HepG2 (cell line): ENCODE results near the gene MORN5. TPM values are rescaled to one million over a fixed set of nuclear protein-coding genes. Genes with fewer than 3 reads are reported as not detected.
A peak's percentile ranks its signal among the peaks of the same experiment; 100 is the strongest.

Experiments
- ATF4 ChIP-seq, 2 experiments: fragments of 450-650 bp in 1 of 2; sonication (generic) in 1 of 2; formaldehyde crosslinking; IDR thresholded peaks; 2 replicates each; pipeline versions ENCODE4 v1.5.0 to v1.8.0; 2020 to 2022; ENCODE audit warnings: mild to moderate bottlenecking in 1 of 2, missing genetic modification reagents in 1 of 2
- BRF2 ChIP-seq: sonication (generic); formaldehyde crosslinking; IDR thresholded peaks from 2 replicates; pipeline ENCODE4 v1.8.1; 2022; ENCODE audit warnings: mild to moderate bottlenecking, missing genetic modification reagents
- GPN1 ChIP-seq: sonication (generic); formaldehyde crosslinking; IDR thresholded peaks from 2 replicates; pipeline ENCODE4 v1.5.1; 2020; ENCODE audit warnings: missing genetic modification reagents, borderline replicate concordance
- HIVEP1 ChIP-seq: sonication (generic); formaldehyde crosslinking; IDR thresholded peaks from 2 replicates; pipeline ENCODE4 v1.4.0; 2020; ENCODE audit warnings: mild to moderate bottlenecking, missing genetic modification reagents
- ISX ChIP-seq: sonication (generic); formaldehyde crosslinking; conservative IDR thresholded peaks from 2 replicates; pipeline ENCODE4 v1.5.0; 2020; ENCODE audit warnings: missing genetic modification reagents
- KMT2B ChIP-seq: IDR thresholded peaks from 2 replicates; pipeline ENCODE4 v1.6.1; 2016; ENCODE audit warnings: missing genetic modification reagents, missing compliant biosample characterization
- MIER3 ChIP-seq: IDR thresholded peaks from 2 replicates; pipeline ENCODE4 v1.6.1; 2016; ENCODE audit warnings: missing compliant biosample characterization, borderline replicate concordance
- NFAT5 ChIP-seq: sonication (generic); formaldehyde crosslinking; IDR thresholded peaks from 2 replicates; pipeline ENCODE4 v1.4.0; 2020; ENCODE audit warnings: missing genetic modification reagents
- SYNCRIP ChIP-seq: fragments of 200-400 bp; formaldehyde crosslinking; IDR thresholded peaks from 2 replicates; pipeline ENCODE4 v1.6.1; 2018; ENCODE audit warnings: mild to moderate bottlenecking, low read depth, low read length; ENCODE audit not compliant: insufficient read depth
- THYN1 ChIP-seq: sonication (generic); formaldehyde crosslinking; IDR thresholded peaks from 2 replicates; pipeline ENCODE4 v1.8.1; 2023; ENCODE audit warnings: low read depth, mild to moderate bottlenecking, moderate library complexity, missing genetic modification reagents, borderline replicate concordance
- TOPORS ChIP-seq: sonication (generic); formaldehyde crosslinking; IDR thresholded peaks from 2 replicates; pipeline ENCODE4 v1.8.0; 2023; ENCODE audit warnings: mild to moderate bottlenecking, missing genetic modification reagents
- ZFP36L2 ChIP-seq: sonication (generic); formaldehyde crosslinking; IDR thresholded peaks from 2 replicates; pipeline ENCODE4 v1.4.0; 2020; ENCODE audit warnings: missing genetic modification reagents
- ZNF17 ChIP-seq: sonication (generic); formaldehyde crosslinking; IDR thresholded peaks from 2 replicates; pipeline ENCODE4 v1.5.0; 2020; ENCODE audit warnings: mild to moderate bottlenecking, missing genetic modification reagents
- ZNF256 ChIP-seq: sonication (generic); formaldehyde crosslinking; conservative IDR thresholded peaks from 2 replicates; pipeline ENCODE4 v1.4.0; 2020; ENCODE audit warnings: missing genetic modification reagents
- ZNF768 ChIP-seq: sonication (generic); formaldehyde crosslinking; IDR thresholded peaks from 2 replicates; pipeline ENCODE4 v1.4.0; 2020; ENCODE audit warnings: missing genetic modification reagents
- polyA plus RNA-seq, 8 experiments: library from polyadenylated mRNA; depleted of rRNA in 3 of 8; stranded (reverse) in 7 of 8; unstranded in 1 of 8; fragments of >200 nt; fragmentation: Illumina TruSeq in 4 of 8; extraction: Trizol in 4 of 8; gene quantifications; 2 replicates each; pipeline versions ENCODE4 v1.2.1 to v1.2.3, GENCODE V29; 2011 to 2016; ENCODE audit warnings: low read depth in 4 of 8, missing spikeins in 1 of 8, mixed read lengths in 1 of 8; ENCODE audit not compliant: insufficient read depth in 1 of 8
- total RNA-seq, 5 experiments: library from RNA; depleted of rRNA; stranded (reverse); fragments of >200 nt; fragmentation: Illumina TruSeq; extraction: Trizol; gene quantifications; 2 replicates each; pipeline ENCODE4 v1.2.3, GENCODE V29; 2016; ENCODE audit warnings: low read depth in 1 of 5
- TF ChIP-seq, protein P1 (sequence below): sonication (generic); formaldehyde crosslinking; IDR thresholded peaks from 2 replicates; pipeline ENCODE4 v1.8.0; 2022; ENCODE audit warnings: missing genetic modification reagents, mild to moderate bottlenecking, moderate library complexity, borderline replicate concordance

The MORN5 gene
- total and polyA plus RNA-seq, 2 of the 13 experiments (the other 11 are each of a cell fraction or from before 2014, with no cell fraction given), result not detected

GRCh38 chr9:122159026-122159924, at the start of gene MORN5, which contains the start of gene NDUFA8 (continued):
- TF ChIP-seq BRF2 (CRISPR knock-in tag) (0 out of 2 replicates have a peak, but pooled peaks have one; percentile 18), HIVEP1 (CRISPR knock-in tag) (0 out of 2 replicates have a peak, but pooled peaks have one; percentile 43), KMT2B (CRISPR knock-in tag) (peak; percentile 61), GPN1 (CRISPR knock-in tag) (no peak), TOPORS (CRISPR knock-in tag) (no peak), ZNF768 (CRISPR knock-in tag) (peak; percentile 50; the same call in 1 of the 2 replicates), ISX (CRISPR knock-in tag) (no peak), SYNCRIP (no peak), NFAT5 (CRISPR knock-in tag) (no peak), ZFP36L2 (CRISPR knock-in tag) (no peak), THYN1 (CRISPR knock-in tag) (no peak), ATF4 (CRISPR knock-in tag; IDR thresholded peaks at IDR 0.05) (0 out of 4 replicates have a peak, but pooled peaks of 1 of the 2 experiments have one; percentile 15), ZNF256 (CRISPR knock-in tag) (0 out of 2 replicates have a peak, but pooled peaks have one; percentile 48), MIER3 (CRISPR knock-in tag) (no peak; the same call in 1 of the 2 replicates), ZNF17 (CRISPR knock-in tag) (no peak)
- TF ChIP-seq, protein P1, sequence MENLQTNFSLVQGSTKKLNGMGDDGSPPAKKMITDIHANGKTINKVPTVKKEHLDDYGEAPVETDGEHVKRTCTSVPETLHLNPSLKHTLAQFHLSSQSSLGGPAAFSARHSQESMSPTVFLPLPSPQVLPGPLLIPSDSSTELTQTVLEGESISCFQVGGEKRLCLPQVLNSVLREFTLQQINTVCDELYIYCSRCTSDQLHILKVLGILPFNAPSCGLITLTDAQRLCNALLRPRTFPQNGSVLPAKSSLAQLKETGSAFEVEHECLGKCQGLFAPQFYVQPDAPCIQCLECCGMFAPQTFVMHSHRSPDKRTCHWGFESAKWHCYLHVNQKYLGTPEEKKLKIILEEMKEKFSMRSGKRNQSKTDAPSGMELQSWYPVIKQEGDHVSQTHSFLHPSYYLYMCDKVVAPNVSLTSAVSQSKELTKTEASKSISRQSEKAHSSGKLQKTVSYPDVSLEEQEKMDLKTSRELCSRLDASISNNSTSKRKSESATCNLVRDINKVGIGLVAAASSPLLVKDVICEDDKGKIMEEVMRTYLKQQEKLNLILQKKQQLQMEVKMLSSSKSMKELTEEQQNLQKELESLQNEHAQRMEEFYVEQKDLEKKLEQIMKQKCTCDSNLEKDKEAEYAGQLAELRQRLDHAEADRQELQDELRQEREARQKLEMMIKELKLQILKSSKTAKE (CRISPR knock-in tag), result no peak
